Subcutaneous adipose tissue (tissue), 4 donors: ENCODE results near the gene MRPL53. TPM values are rescaled to one million over a fixed set of nuclear protein-coding genes. Genes with fewer than 3 reads are reported as not detected.

Experiments
- CTCF ChIP-seq: fragments of 450-650 bp; IDR thresholded peaks from one replicate; pipeline ENCODE4 v1.5.1; 2016; ENCODE audit warnings: low read depth, mild to moderate bottlenecking, control low read depth, antibody characterized with exemption, moderate library complexity
- total RNA-seq, 4 donors: library from RNA; depleted of rRNA; stranded (reverse); fragments of >200 nt; gene quantifications; one replicate each; pipeline ENCODE4 v1.1.0, GENCODE V29; 2016

The MRPL53 gene
- total RNA-seq, 4 donors from 2014 or later = 31.3 to 41.8 (median 33.5) TPM

DNA sequence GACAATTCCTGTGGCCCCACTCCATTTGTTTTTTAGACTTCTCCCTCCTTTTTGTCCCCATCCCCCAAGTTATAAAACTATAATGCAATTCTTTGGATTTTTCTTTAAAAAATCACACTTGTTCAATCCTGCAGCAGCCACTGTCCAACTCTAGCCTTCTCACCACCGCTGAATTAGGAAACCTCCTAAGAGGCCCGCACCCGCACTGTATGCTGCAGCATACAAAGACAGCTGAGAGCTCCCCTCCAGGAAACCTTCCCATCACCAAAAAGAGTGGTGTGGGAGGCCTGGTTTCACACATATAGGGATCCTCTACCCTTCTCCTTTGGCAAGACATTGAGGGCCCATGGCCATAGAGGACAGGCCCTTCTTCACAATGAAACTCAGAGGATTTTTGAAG lies 32.1 kb upstream of the MRPL53 start:
- TF ChIP-seq CTCF = no peak

DNA sequence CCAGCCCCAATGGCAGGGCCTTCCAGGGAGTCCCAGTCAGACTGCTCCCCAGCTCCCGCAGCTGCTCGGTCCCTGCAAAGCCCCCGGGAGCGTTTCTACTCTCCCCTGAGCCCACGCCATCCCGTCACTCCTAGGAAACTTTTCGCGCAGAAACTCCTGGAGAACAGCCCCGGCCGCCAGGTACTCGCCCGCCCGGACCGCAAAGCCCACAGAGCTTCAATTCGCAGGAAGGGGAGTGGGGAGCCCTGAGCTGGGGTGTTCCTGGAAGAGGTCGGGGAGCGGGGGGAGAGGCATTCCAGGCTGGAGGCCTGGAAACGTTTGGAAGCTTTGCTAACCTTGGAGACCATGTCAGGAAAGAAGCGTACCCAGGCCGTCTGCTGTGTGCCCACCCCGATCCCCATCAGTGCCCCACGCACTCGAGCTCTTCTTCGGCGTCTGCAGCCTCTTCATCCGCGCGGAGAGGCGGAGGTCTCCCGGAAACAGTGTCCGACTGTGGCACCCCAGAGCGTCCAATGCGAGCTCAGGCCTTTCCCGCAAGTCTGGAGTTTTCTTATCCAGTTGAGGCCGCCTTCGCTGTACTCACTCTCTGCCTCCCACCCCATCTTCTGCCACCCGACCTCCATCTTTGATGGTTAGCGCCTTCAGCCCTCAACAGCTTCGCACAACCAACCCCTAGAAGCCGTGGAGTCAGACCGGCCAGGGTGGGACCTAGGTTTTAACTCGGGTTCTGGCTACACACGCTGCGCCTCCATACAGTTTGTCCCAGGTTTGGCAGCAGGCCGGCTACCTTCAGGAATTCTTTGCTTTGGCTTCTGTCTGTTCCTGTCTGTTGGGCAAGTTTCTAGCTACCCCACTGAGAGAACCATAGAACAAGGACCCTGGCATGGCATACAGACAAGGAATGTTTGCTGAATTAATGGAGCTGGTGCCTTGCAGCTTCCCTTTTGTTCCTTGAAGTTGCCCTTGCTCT lies 31.3 kb upstream of the MRPL53 start:
- TF ChIP-seq CTCF = no peak

DNA sequence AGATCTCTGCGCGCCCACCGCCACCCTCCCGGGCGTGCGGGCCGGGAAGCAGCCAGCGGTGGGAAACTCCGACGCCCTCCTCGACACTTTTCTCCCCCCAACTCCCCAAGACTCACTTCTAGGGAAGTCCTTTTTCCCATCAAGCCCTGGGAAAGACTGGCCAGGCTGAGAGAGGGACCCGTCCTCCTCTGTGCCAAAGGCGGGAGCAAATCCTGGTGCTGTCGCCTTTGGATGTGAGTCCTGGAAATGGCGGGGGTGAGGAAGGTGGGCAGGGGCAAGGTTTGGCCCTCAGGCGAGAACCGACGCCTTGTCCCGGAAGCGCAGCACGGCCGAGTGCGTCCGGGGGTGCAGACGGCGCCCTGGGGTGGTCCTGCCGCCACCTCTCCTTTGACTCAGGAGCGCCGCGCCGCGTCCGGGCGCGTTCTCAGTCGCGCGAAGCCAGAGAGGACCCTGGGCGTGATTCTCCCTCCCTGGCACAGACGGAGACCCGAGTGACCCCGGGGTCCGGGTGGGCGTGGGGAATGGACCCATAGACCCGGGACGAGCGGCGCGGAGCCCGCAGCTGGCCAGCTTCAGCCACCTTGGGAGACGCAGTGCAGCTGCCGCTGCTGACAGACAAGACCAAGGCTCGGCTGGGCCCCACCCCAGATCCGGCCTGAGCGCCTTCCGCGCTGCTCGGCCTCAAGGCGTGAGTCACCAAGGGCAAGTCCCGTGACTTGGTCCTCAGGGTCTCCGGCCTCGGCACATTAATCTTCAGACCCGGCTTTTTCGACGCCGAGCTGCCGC lies 30.4 kb upstream of the MRPL53 start:
- no peak for TF ChIP-seq CTCF

DNA sequence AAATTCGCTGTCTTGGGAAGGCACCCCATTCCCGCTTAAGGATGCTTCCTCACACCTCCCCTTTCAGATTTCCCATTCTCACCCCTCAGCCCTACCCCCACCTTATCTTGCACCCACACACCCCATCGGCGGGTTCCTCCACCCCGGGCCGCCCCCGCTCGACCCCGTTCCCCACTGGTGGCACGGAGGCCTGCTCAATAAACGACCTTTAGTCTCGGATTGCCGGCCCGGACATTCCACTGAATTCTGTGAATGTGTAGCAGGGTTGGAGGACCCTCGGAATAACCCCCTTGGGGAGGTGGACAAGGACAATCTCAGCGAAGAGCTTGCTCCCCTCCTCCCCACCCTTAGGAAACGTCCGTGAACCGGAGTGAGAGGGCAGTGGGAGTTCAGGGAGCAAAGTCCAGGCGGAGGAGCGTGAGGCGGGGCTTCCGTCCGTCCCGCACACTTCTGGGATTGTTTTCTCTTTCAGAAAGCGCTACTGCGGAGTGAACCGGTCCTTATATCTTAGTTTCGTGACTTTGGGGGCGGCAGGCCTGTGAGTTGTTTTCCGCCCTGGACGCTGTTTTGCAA lies 29.8 kb upstream of the MRPL53 start:
- TF ChIP-seq CTCF = no peak

- TF ChIP-seq CTCF = no peak
Measured at GRCh38 chr2:74501335-74502071, 29.0 kb upstream of the MRPL53 start.

DNA sequence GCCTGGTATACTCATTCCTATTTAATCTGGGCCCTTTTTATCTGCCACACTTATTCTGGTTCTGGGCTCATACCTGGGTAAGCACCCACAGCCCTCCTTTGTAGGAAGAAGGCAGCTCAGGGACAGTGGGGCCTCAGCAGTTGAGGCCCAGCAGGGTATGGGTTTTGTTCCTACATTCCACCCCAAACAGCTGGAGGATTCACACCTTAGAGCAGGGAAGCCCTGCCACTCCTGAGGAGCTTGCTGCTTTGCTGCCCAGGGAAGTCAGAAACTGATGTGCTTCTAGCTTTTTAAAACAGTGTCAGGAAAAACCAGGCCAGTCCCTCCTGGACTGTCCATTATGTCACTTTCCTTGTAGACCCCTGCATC lies 28.1 kb upstream of the MRPL53 start:
- no peak for TF ChIP-seq CTCF
